K562 (cell line): Measurements from ENCODE around the gene PGPEP1. TPM values are rescaled to one million over a fixed set of nuclear protein-coding genes. Genes with fewer than 3 reads are reported as not detected.
A peak's percentile ranks its signal among the peaks of the same experiment; 100 is the strongest.

Experiments
- BCOR ChIP-seq: fragments of 450-650 bp; IDR thresholded peaks from 2 replicates; pipeline ENCODE4 v1.6.1; 2016
- CC2D1A ChIP-seq: fragments of 450-650 bp; IDR thresholded peaks from 2 replicates; pipeline ENCODE4 v1.6.1; 2017; ENCODE audit warnings: mild to moderate bottlenecking
- FOXM1 ChIP-seq, 2 experiments: fragments of 450-650 bp in 1 of 2; sonication (generic) in 1 of 2; formaldehyde crosslinking in 1 of 2; IDR thresholded peaks; 2 replicates each; pipeline versions ENCODE4 v1.6.1 to v1.9.0; 2017 to 2022; ENCODE audit warnings: low read depth in 2 of 2, mild to moderate bottlenecking in 2 of 2, missing genetic modification reagents in 1 of 2, moderate library complexity in 1 of 2
- HNRNPL ChIP-seq: fragments of 200-400 bp; formaldehyde crosslinking; IDR thresholded peaks from 2 replicates; pipeline ENCODE4 v1.6.1; 2017; ENCODE audit warnings: low read depth, mild to moderate bottlenecking, low read length
- KDM1A ChIP-seq, 2 experiments: fragments of 450-650 bp; IDR thresholded peaks; 2 replicates each; pipeline ENCODE4 v1.6.1; 2016; ENCODE audit warnings: mild to moderate bottlenecking in 2 of 2
- MCM2 ChIP-seq: fragments of 450-650 bp; IDR thresholded peaks from 2 replicates; pipeline ENCODE4 v1.6.1; 2017; ENCODE audit warnings: low read depth, mild to moderate bottlenecking
- RAD21 ChIP-seq, 2 experiments: fragments of 250-450 bp in 1 of 2; fragments of 450-650 bp in 1 of 2; sonication (Bioruptor Pico) in 1 of 2; formaldehyde crosslinking in 1 of 2; IDR thresholded peaks in 1 of 2; conservative IDR thresholded peaks in 1 of 2; 2 replicates each; pipeline versions ENCODE4 v1.4.0 to v1.8.0; 2020 to 2022; ENCODE audit warnings: mild to moderate bottlenecking in 2 of 2, moderate library complexity in 1 of 2
- RAD51 ChIP-seq: fragments of 450-650 bp; IDR thresholded peaks from 2 replicates; pipeline ENCODE4 v1.7.1; 2016; ENCODE audit warnings: low read depth, mild to moderate bottlenecking, borderline replicate concordance
- SMARCA5 ChIP-seq: fragments of 450-650 bp; IDR thresholded peaks from 2 replicates; pipeline ENCODE4 v1.6.1; 2016
- STAG1 ChIP-seq: sonication (generic); formaldehyde crosslinking; IDR thresholded peaks from 2 replicates; pipeline ENCODE4 v1.5.0; 2020; ENCODE audit warnings: missing genetic modification reagents, borderline replicate concordance
- TFAM ChIP-seq: fragments of 250-450 bp; sonication (Bioruptor Pico); conservative IDR thresholded peaks from 2 replicates; pipeline ENCODE4 v1.5.0; 2021; ENCODE audit warnings: mild to moderate bottlenecking, moderate library complexity
- polyA plus RNA-seq, 8 experiments: library from polyadenylated mRNA; depleted of rRNA in 4 of 8; stranded (reverse) in 5 of 8; unstranded in 3 of 8; fragments of >200 nt; fragmentation: Nextera tagmentation in 2 of 8; fragmentation: Illumina TruSeq in 1 of 8; extraction: Ambion mirVana in 2 of 8; extraction: Trizol in 1 of 8; gene quantifications; 2 replicates each; pipeline versions ENCODE4 v1.2.1 to v1.2.3, GENCODE V29; 2011 to 2014; ENCODE audit warnings: inconsistent platforms in 1 of 8, missing spikeins in 1 of 8
- total RNA-seq, 7 experiments: library from RNA; depleted of rRNA in 6 of 7; stranded (reverse); fragments of >200 nt in 6 of 7; fragmentation: Illumina TruSeq in 2 of 7; extraction: Trizol in 2 of 7; gene quantifications; 2 replicates each; pipeline versions ENCODE4 v1.2.1 to v1.2.3, GENCODE V29; 2011 to 2021; ENCODE audit warnings: low replicate concordance in 1 of 7
- TF ChIP-seq, protein P1 (sequence below): fragments of 250-450 bp; sonication (Bioruptor Pico); IDR thresholded peaks from 2 replicates; pipeline ENCODE4 v1.8.0; 2022; ENCODE audit warnings: inconsistent platforms
- TF ChIP-seq, protein P2 (sequence below): fragments of 250-450 bp; sonication (Bioruptor Pico); IDR thresholded peaks from 2 replicates; pipeline ENCODE4 v1.9.0; 2021; ENCODE audit warnings: mild to moderate bottlenecking, inconsistent platforms
- TF ChIP-seq, protein P3 (sequence below): fragments of 450-650 bp; formaldehyde crosslinking; conservative IDR thresholded peaks from 2 replicates; pipeline ENCODE4 v1.4.0; 2022; ENCODE audit warnings: mild to moderate bottlenecking, missing genetic modification characterization
- TF ChIP-seq, protein P4 (sequence below): fragments of 450-650 bp; formaldehyde crosslinking; IDR thresholded peaks from 2 replicates; pipeline ENCODE4 v1.4.0; 2020; ENCODE audit warnings: mild to moderate bottlenecking, moderate library complexity
- TF ChIP-seq, protein P5 (sequence below): fragments of 450-650 bp; IDR thresholded peaks from 2 replicates; pipeline ENCODE4 v1.6.1; 2016; ENCODE audit warnings: borderline replicate concordance
- TF ChIP-seq, protein P6 (sequence below): fragments of 450-650 bp; conservative IDR thresholded peaks from 2 replicates; pipeline ENCODE4 v1.6.1; 2016; ENCODE audit warnings: missing genetic modification characterization, low read depth, mild to moderate bottlenecking, missing compliant biosample characterization, moderate library complexity

Gene PGPEP1
- total and polyA plus RNA-seq, 9 of the 15 experiments (the other 6 are each of a cell fraction or from before 2014, with no cell fraction given), result 10.0 to 69.6 (median 33.5) TPM

DNA sequence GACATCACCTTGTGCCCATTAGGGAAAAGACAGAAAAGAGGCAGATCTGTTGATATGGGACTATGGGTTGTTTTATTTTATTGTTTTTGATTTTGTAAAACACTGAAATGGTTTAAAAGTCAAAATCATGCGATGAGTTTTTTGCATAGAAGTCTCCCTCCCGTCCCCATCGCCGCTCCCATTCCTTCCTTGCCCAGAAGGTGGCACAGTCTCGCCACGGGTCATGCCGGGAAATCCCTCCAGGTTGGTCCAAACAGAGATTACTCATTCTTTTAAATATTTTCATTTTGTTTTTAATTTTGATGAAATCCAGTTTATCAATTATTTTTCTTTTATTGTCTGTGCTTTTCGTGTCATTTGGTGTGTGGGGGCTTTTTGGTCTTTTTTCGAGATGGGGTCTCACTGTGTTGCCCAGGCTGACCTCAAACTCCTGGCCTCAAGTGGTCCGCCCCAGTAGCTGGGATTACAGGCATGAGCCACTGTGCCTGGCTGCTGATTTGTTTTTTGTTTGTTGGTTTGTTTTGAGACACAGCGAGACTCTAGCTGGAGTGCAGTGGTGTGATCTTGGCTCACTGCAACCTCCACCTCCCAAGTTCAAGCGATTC is 9.2 kb downstream of the PGPEP1 start (continued):
- TF ChIP-seq, protein P1, sequence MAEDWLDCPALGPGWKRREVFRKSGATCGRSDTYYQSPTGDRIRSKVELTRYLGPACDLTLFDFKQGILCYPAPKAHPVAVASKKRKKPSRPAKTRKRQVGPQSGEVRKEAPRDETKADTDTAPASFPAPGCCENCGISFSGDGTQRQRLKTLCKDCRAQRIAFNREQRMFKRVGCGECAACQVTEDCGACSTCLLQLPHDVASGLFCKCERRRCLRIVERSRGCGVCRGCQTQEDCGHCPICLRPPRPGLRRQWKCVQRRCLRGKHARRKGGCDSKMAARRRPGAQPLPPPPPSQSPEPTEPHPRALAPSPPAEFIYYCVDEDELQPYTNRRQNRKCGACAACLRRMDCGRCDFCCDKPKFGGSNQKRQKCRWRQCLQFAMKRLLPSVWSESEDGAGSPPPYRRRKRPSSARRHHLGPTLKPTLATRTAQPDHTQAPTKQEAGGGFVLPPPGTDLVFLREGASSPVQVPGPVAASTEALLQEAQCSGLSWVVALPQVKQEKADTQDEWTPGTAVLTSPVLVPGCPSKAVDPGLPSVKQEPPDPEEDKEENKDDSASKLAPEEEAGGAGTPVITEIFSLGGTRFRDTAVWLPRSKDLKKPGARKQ, result 0 out of 2 replicates have a peak, but pooled peaks have one; percentile 46
- 0 out of 2 replicates have a peak, but pooled peaks have one; percentile 45 for TF ChIP-seq SMARCA5
- TF ChIP-seq STAG1, result peak; percentile 38; the same call in 1 of the 2 replicates
- no peak for TF ChIP-seq HNRNPL
- no peak for TF ChIP-seq MCM2
- no peak for TF ChIP-seq RAD51
- no peak for TF ChIP-seq TFAM (CRISPR knock-in tag)
- TF ChIP-seq, protein P2, sequence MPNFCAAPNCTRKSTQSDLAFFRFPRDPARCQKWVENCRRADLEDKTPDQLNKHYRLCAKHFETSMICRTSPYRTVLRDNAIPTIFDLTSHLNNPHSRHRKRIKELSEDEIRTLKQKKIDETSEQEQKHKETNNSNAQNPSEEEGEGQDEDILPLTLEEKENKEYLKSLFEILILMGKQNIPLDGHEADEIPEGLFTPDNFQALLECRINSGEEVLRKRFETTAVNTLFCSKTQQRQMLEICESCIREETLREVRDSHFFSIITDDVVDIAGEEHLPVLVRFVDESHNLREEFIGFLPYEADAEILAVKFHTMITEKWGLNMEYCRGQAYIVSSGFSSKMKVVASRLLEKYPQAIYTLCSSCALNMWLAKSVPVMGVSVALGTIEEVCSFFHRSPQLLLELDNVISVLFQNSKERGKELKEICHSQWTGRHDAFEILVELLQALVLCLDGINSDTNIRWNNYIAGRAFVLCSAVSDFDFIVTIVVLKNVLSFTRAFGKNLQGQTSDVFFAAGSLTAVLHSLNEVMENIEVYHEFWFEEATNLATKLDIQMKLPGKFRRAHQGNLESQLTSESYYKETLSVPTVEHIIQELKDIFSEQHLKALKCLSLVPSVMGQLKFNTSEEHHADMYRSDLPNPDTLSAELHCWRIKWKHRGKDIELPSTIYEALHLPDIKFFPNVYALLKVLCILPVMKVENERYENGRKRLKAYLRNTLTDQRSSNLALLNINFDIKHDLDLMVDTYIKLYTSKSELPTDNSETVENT (CRISPR knock-in tag), result no peak
- TF ChIP-seq KDM1A (IDR thresholded peaks at IDR 0.05), result 0 out of 4 replicates have a peak, but pooled peaks of 1 of the 2 experiments have one; percentile 10
- TF ChIP-seq BCOR, result peak; percentile 74
- TF ChIP-seq, protein P3, sequence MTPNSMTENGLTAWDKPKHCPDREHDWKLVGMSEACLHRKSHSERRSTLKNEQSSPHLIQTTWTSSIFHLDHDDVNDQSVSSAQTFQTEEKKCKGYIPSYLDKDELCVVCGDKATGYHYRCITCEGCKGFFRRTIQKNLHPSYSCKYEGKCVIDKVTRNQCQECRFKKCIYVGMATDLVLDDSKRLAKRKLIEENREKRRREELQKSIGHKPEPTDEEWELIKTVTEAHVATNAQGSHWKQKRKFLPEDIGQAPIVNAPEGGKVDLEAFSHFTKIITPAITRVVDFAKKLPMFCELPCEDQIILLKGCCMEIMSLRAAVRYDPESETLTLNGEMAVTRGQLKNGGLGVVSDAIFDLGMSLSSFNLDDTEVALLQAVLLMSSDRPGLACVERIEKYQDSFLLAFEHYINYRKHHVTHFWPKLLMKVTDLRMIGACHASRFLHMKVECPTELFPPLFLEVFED (CRISPR knock-in tag), result 0 out of 2 replicates have a peak, but pooled peaks have one; percentile 11
- TF ChIP-seq, protein P4, sequence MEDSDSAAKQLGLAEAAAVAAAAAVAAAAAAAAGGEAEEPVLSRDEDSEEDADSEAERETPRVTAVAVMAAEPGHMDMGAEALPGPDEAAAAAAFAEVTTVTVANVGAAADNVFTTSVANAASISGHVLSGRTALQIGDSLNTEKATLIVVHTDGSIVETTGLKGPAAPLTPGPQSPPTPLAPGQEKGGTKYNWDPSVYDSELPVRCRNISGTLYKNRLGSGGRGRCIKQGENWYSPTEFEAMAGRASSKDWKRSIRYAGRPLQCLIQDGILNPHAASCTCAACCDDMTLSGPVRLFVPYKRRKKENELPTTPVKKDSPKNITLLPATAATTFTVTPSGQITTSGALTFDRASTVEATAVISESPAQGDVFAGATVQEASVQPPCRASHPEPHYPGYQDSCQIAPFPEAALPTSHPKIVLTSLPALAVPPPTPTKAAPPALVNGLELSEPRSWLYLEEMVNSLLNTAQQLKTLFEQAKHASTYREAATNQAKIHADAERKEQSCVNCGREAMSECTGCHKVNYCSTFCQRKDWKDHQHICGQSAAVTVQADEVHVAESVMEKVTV, result peak; percentile 93
- TF ChIP-seq, protein P5, sequence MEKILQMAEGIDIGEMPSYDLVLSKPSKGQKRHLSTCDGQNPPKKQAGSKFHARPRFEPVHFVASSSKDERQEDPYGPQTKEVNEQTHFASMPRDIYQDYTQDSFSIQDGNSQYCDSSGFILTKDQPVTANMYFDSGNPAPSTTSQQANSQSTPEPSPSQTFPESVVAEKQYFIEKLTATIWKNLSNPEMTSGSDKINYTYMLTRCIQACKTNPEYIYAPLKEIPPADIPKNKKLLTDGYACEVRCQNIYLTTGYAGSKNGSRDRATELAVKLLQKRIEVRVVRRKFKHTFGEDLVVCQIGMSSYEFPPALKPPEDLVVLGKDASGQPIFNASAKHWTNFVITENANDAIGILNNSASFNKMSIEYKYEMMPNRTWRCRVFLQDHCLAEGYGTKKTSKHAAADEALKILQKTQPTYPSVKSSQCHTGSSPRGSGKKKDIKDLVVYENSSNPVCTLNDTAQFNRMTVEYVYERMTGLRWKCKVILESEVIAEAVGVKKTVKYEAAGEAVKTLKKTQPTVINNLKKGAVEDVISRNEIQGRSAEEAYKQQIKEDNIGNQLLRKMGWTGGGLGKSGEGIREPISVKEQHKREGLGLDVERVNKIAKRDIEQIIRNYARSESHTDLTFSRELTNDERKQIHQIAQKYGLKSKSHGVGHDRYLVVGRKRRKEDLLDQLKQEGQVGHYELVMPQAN, result no peak
- TF ChIP-seq FOXM1 (IDR thresholded peaks at IDR 0.05; ENCODE audit: low read depth), result 0 out of 2 replicates have a peak, but pooled peaks have one; percentile 9
- TF ChIP-seq FOXM1 (CRISPR knock-in tag; IDR thresholded peaks at IDR 0.05; ENCODE audit: low read depth), result no peak
- peak; percentile 55; the same call in 1 of the 2 replicates for TF ChIP-seq CC2D1A
- TF ChIP-seq, protein P6, sequence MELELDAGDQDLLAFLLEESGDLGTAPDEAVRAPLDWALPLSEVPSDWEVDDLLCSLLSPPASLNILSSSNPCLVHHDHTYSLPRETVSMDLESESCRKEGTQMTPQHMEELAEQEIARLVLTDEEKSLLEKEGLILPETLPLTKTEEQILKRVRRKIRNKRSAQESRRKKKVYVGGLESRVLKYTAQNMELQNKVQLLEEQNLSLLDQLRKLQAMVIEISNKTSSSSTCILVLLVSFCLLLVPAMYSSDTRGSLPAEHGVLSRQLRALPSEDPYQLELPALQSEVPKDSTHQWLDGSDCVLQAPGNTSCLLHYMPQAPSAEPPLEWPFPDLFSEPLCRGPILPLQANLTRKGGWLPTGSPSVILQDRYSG (tag), result no peak
- peak; percentile 89 to 91 for TF ChIP-seq RAD21 (CRISPR knock-in tag; conservative IDR thresholded peaks at IDR 0.05 in 1 of 2, IDR thresholded peaks at IDR 0.05 in 1 of 2)
